ENCODE data around the gene LILRA6.

LILRA6 gene

DNA sequence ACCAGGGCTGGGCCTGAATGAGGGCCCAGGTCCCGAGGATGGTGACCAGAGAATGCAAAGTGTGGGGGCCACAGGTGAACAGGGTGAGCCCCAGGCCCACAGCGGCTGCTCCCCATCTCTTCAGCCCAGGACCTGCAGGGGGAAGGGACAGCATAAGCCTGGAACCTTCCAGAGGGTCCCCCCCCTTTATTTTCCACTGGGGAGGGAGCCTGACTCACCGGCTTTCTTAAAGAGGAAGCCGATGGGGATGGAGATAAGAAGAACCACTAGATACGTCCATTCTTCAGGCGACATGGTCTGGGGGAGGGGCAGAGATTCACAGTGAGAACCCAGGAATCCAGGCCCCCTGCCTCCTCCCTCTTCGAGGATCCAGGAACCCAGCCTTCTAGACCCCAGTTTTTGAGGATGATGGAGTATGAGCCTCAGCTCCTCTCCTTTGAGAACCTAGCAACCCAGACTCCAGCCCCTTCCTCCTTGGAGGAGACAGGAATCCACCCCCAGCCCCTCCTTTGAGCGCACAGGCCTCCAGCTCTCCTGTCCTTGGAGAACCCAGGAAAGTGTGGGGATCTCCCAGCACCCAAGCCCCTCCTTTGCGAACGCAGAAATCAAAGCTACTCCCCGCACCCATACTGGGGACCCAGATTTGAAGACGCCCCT is 54.2 kb downstream of the LILRA6 start:
- H3K4me3 ChIP-seq (replicated peaks in 1 of 2; ENCODE audit: low read depth in 2 of 2, low read length in 2 of 2): peak overlapping the region; percentile 69 to 85

DNA sequence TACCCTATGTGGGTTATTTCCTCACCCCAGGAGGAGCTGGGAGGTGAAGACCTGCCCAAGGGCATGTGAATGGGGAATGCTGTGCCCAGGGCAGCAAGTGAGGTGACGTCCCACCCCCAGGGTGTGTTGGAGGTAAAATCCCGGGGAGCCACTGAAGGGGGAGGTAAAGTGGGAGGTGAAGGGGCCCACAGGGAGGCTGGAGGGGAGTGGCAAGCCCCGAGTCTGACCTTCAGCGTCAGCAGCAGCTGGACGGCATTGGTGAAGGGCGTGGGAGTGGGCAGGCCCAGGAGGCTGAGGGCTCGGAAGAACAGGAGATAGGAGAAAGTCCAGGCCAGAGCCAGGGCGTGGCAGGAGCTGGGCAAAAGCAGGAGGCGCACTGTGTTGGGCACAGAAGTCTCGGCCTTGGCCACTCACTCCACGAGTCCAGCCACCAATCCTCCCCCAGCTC is 55.6 kb downstream of the LILRA6 start:
- no peak for TF ChIP-seq CTCF (IDR thresholded peaks at IDR 0.05; ENCODE audit: low read depth, low read length)
- no peak for DNase-seq (ENCODE audit: low read depth in 2 of 2)
- H3K4me3 ChIP-seq (replicated peaks in 1 of 2; ENCODE audit: low read depth in 2 of 2, low read length in 2 of 2): no peak overlapping the region

More for the DNA sequence above, 54.2 kb downstream of the LILRA6 start:
- no peak for TF ChIP-seq CTCF (IDR thresholded peaks at IDR 0.05; ENCODE audit: low read depth, low read length)
- peak; percentile 47 to 48 for DNase-seq (ENCODE audit: low read depth in 2 of 2)

Data from cardiac fibroblast (primary cell).